HG03558 (cell line): ENCODE data around the gene GRK4.
"Not testable (repeated sequence)": the region's sequence is repeated elsewhere in the genome, so short reads cannot be mapped to it uniquely, and the experiment has no call there.

Source experiments
- ATAC-seq: cut with Tn5 transposase; IDR thresholded peaks from one replicate; pipeline ENCODE4 v1.9.1; 2021; ENCODE audit warnings: moderate number of reproducible peaks; ENCODE audit not compliant: unreplicated experiment; ENCODE audit errors: extremely low read depth

GRK4 gene

DNA sequence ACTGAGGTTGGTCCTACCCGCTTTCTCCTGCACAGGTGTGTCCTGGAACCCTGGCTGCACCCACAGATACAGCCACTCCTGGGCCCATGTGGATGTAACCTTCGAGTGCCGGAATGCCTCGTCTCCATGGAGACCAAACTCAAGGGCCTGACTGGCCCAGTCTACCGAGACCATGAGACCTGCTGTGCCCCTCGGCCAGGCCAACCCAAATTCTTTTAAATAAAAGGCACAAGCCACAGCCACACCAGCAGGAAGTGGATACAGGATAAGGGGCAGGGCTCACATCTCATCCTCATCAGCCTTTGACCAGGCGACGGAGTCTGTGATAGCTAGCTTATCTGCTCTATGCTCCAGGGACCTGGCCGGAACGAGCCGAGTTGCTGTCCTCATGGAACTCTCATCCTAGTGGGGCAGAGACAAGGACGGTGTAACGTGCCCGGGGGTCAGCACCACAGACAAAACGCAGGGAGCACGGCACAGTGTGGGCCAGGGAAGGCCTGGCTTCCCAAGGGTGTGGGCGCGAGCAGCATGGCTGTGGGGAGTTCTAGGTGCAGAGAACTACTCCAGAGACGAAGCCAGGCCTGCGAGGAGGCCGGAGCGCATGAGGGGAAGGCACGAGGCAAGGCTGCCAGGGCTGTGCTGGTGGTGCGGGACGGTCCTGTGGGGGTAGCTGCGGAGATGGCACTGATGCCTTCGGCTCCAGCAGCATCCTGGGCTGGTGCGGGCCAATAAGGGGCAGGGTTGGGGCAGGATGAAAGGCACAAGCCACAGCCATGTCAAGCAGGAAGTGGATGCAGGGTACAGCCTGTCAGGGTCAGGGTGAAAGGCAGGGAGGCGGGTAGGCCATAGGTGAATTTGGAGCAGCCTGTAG, 22.9 kb upstream of the GRK4 start:
- no peak for ATAC-seq

DNA sequence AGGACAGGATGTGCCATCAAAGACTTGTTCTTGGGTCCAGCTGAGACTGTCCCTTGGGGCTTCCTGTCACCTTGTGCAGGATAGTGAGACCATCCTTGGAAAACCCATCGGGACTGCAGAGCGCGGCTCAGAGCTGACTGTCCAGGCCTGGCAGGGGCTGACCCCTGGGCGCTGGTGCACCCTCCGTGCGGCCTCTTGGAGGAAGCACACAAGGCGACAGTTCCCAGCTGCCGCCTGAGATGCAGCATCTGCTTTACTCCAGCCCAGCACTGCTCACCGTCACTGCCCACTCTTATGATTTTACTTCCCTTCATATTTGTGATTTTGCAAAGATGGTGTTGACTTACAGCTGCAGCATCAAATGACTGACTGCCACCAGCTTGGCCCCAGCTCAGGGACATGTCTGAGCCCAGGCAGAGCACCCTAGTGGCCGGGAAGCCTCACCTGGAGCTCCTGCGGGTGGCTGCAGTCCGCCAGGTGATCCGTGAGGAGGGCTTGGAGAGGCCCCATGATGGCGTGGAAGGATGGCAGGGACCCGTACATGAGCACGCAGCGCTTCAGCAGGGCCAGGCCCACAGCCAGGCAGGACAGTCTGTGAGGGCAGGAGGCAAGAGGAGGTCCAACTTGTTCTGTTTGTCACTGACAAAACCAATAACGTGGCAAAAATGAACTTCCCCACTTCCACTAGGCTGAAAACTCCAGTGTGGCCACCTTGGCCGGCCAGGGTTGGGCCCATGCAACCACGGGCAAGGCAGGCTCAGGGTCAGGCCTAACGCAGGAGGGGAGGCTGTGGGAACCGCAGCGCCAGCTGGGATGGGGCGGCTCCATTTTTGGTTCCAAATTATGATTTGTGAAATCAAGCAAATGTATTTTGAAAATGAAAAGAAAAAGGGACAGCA, 22.0 kb upstream of the GRK4 start:
- ATAC-seq = no peak

DNA sequence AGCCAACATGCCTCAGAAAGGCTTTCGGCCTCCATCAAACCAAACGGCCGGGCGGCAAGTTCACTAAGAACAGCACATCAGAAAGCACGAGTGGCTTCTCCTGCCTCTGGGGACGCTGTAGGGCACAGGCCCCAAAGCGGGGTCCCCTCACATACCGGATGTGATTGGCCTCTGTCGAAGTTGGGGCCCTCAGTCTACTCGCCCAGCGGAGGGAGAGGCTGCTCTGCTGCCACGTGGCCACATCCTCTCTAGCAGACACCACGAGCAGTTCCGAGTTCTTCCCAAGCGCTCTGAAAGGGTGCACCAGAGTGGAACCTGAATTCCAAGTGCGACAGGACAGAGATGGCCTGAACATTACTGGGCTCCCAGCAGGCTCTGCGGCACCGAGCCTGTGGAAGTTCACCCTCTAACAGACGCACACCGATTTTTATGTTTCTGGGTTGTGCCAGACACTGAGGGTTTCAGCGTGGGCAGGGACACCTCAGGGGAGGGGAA, 21.3 kb upstream of the GRK4 start:
- no peak for ATAC-seq

DNA sequence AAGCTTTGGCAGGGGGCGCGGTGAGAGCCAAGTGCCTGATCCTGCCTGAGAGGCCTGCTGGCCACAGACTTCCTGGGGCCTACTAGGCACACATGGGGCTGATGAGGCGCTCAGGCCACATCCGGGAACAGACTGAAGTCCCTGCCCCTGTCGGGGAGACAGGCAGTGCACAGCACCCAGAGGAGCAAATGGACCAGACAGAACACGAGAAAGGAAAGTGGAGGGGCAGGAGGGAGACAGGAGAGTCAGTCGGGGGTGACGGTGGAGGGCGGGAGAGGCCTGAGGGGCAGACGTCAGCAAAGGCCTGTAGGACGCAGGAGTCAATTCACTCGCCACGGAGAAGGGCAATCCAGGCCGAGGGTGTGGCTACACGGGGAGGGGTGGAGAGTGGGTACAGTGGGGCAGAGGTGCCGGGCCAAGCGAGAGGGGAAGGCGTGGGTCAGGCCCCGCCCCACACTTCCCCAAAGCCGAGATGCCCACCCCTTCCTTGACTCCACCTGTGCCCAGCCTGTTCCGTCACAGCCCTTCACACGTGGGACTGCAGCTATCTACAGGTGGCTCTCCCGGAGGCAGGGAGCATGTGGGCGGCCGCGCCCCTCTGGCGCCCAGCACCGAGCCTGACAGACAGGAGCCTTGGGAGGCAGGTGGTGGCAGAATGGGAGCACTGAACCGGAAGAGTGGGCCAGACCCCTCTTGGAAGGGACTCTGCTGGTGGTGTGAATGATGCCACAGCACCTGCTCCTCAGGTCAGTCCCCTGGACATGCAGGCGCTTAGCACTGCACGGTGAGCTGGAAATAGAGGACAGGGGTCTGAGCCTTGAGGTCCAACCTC, 20.6 kb upstream of the GRK4 start:
- ATAC-seq = no peak

DNA sequence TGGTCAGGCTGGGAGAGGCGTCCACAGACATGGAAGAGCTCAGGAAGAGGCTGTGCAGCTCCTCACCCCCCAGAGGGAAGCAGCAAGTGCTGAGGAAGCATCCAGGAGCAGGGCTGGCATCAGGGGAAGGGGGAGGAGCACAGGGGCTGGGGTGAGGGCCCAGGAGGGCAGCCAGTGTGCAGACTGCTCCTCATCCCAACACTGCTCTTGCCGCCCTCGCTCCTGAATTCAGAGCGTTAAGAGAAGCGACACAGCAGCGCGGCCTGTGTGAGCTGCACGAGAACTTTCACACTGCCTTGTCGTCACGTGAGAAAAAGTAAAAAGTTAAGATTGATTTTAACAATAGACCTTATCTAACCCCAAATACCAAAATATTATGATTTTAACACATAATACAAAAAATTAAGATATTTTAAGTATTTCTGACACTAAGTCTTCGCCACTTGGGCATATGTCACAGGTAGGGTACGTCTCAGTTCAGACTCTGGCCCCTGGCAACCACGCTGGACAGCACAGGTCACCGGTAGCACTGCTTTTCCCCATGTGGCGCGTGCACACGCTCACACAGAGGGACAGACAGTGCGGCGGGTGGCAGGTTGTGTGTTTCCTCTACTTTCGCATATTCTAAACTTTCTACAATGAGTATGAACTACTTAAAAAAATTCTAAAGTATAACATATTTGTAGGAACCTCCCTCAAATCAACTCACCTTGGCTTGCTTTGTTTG, 19.8 kb upstream of the GRK4 start:
- ATAC-seq = no peak

DNA sequence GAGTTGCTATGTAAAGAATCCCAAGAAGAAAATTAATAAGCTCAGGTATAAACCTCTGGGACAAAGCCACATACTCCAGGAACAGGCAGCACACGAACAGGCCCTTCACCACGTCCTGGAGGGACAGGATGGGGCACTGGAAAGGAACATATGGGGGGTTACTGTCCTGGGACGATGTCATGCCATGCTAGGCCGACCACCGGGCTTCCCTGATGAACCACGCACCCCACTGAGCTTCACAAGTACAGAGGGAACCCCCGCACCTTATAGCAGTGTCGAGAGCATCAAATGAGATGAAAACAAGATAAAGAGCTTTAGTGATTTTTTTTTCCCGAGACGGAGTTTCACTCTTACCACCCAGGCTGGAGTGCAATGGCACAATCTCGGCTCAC, 19.3 kb upstream of the GRK4 start:
- no peak for ATAC-seq

DNA sequence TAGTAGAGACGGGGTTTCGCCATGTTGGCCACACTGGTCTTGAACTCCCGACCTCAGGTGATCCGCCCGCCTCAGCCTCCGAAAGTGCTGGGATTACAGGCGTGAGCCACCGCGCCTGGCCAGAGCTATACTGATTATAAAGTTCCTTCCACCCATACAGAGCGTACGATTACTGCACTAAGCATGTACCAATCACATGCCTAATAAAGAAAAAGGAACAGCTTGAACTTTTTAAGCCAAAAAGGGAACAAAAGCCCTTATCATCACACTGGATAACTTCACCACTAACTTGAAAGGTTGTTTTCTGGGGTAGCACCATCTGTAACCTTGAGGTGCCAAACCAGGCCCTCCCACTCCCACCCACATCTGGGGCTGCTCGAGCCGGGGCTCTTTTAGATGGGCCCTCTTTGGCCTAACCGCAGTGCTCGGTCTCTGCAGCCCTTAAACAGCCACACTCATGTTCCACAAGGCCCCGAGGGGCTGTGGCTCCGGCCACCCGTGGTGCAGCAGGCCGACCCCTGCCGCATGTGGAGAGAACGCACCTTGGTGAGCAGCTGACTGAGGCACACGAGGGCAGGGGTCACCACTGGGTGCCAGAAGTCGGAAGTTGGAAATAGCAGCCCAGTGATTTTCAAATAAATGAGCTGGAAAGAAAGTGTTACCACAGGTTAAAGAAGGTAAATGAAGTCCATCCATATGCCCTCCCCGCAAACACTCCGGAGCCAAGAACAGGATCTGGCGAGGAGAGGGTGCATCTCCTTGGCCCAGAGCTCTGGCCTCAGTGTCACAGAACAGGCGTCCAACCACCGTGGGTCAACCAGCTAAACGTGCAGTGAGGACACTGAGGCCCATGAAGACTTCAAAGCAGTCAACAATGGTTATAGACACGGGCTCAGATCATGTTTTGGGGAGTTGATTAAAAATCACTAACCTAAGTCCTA, 18.5 kb upstream of the GRK4 start:
- no peak for ATAC-seq

DNA sequence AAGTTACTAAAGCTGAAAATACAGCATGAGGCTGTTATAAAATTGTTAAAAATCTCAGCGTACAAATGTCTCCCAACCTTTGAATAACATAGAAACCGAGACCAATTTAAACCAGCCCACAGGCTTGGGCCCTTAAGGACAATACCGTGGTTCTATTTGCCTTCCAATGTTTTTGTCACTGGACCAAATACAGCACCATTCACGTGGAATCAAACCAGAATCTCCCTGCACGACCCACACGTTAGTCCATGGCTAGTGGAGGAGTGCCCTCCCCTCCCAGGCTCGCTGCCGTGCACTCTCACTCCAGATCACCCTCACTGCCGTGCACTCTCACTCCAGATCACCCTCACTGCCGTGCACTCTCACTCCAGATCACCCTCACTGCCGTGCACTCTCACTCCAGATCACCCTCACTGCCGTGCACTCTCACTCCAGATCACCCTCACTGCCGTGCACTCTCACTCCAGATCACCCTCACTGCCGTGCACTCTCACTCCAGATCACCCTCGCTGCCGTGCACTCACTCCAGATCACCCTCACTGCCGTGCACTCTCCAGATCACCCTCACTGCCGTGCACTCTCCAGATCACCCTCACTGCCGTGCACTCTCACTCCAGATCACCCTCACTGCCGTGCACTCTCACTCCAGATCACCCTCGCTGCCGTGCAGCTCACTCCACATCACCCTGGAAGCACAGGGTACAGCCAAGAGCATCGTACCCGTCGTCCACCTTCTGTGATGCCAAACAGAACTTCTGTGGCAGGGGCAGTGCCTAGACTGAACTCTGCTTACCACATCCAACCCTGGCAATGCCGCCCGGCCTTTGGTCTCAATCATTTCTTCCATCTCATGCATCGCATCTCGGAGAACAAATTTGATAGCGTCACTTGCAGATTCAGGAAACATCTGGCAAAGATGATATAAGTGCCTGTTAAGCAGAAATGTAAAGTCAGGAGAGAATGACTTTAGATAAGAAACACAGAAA, 17.5 kb upstream of the GRK4 start:
- ATAC-seq = not testable (repeated sequence)

DNA sequence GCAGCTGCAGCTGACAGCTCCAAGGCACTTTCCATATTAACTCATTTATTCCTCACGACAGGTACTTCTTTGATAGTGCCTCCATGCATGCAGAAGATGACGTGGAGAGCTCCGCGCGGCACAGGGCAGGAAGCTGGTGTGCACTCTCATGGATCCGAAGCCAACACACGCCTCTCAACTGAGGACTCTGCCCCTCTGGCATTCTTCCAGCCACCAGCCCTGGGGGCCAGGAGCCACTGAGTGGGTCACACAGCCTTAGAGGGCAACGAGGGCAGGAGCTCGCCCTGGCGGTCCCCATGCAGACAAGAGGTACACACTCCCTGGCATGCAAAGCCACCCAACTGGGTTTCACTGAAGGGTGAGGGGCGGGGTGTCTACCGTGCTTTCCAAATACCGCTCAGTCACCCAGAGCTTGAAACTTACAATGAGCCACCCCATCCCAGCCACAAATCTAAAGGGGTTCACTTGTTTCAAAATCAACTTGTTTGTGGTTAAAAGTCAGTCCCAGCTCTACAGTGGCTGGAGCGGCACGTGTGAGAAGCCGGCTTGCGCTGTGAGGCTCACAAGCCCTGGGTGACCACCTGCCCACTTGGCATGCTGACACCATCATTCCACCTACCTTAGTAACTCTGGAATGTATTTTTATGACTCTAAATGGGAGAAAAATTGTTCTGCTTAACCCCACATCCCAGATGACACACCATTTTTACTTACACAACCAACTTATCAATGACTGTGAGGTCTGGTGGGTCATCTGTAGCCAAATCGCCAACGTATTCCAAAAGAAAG, 16.4 kb upstream of the GRK4 start:
- no peak for ATAC-seq

DNA sequence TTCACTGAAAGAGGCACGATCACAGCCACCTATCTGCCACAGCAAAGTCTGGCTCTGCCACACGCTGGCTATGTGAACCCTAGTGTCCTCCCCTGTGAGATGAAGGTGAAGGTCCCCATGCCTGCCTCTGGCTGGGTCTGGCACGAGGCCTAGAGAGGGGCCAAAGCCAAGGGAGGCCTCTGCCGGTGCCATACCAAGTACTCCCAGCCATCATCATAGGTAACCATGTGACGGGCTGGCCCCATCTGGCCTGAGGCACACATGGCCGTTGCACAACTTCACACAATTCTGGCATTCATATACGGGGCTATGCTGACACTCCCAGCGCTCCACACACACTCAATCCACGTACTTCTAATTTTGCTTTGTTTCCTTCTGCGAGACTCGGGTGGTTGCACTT, 15.4 kb upstream of the GRK4 start:
- no peak for ATAC-seq

DNA sequence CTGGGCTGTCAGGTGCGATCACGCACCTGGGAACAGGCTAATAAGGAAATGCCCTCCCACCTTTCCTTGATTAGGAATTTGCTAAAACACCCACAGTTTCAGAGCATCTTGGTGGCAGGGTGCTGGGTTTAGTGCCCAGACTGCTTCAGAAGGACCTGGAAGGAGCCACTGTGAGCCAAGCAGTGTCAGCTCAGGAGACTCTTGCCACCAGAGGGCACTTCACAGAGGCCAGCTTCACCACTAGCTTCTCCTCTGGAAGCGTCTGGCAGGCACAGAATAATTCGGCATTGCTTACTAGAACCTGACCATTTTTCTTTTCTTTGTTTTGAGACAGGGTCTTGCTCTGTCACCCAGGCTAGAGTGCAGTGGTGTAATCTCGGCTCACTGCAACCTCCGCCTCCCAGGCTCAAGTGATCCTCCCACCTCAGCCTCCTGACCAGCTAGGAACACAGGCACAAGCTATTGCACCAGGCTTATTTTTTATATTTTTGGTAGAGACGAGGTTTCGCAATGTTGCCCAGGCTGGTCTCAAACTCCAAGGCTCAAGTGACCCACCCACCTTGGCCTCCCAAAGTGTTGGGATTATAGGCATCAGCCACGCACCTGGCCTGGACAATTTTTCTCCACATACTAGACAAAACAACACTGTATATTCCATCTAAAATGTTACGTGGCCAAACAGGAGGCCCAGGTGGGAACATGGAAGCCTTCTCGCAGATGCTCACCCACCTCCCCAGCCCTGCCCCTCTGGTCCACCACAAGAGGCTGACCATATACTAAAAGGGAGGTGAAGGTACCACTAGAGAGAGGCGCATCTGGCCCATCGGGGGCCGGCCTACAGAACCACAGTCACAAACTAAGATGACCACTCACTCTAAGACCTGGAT, 14.2 kb upstream of the GRK4 start:
- no peak for ATAC-seq

DNA sequence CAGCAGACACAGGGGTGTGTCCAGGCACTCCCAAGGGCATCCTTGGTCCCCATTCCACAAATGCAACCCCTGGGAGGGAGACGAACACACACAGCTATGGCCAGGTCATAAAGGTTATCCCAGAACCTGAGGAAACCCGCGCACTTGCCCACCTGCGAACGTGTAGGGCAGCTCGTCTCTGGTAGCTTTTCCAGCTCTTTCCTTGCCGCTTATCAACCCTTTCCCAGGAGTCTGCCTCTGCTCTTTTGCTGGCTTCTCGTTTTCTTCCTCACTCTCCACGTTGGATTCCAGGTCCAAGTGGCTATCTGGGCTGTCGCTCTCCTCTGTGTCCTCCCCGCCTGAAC, 13.6 kb upstream of the GRK4 start:
- ATAC-seq = no peak

DNA sequence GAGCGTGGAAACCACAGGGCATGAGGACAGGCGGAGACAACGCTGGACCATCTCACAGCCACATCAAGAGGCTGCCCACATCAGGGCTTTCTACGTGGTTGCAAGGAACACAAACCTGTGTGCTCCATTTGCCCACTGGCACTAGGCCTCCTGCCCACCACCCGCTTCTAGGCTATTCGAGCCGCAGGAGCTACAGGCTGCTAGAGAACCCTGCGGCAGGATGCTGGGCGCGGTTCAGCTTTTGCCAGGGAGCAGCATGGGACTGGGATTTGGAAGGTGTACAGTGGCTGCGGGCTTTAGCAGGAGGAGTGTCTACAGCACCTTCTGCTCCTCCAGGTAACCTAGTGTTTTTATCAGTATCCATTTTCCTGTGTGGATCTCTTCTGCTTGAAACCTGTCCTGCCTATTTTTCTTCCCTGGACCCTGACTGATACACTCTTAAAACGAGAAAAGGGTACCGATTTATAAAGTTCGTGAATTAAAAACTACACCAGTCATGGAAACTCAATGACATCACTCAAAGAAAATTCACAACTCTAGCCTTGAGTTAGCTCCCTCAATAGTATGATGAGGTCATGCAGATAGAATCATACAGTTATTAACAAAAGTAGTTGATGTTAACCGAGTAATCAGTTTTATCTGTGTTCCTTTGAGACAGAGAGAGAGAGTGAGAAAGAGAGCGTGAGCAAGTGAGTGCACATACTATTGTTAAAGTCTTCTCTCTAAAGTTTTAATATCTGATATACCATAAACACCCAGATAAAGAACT, 13.0 kb upstream of the GRK4 start:
- no peak for ATAC-seq

DNA sequence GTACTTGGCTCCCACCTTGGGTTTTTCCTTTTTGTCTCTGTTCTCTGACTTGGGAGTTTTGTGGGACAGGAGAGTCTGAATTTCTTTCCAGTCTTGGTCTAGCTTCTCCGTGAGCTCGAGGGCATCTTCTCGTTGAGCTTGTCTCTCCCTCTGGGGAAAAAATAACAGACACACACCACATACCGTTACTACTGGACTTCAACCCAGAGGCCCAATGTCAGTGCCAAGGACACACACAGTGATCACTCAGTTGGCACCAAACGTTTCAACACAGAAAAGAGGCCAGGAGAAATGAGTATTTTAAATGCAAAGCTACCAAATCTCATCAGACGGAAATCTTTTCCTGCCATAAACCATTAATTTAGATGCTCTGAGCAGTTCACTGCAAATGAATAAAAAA, 9.9 kb upstream of the GRK4 start:
- no peak for ATAC-seq
